T-cell (primary cell): ENCODE measurements around the gene RNF225. TPM values are rescaled to one million over a fixed set of nuclear protein-coding genes. Genes with fewer than 3 reads are reported as not detected.

Source experiments
- ATAC-seq, 4 experiments: fragments of 200-7000 bp in 3 of 4; fragments of 150-1000 bp in 1 of 4; cut with Tn5 transposase; replicated peaks in 1 of 4; 1 replicate in 3 of 4; 2 replicates in 1 of 4; pipeline ENCODE4 v1.10.0; 2021; ENCODE audit warnings: moderate library complexity in 3 of 4, mild to moderate bottlenecking in 2 of 4, moderate number of reproducible peaks in 1 of 4
- CTCF ChIA-PET, 2 donors: fragments of 300-600 bp; sonication (Branson Sonifier 250); formaldehyde crosslinking; loops; one replicate each; lab custom pipeline; 2022; ENCODE audit warnings: antibody characterized with exemption in 2 of 2; lab: Charles Lee
- POLR2A ChIA-PET, 2 donors: fragments of 300-600 bp; sonication (Branson Sonifier 250); formaldehyde crosslinking; loops; one replicate each; lab custom pipeline; 2022; ENCODE audit warnings: antibody characterized with exemption in 2 of 2; lab: Charles Lee
- DNase-seq, 35 experiments: peaks; one replicate each; pipeline versions ENCODE4 v3.0.0 to v3.0.0-alpha.2; 2013 to 2023
- H3K27ac ChIP-seq: one replicate; pipeline ENCODE4 v1.5.1; 2013; ENCODE audit warnings: low read length
- H3K27me3 ChIP-seq, 2 experiments: replicated peaks in 1 of 2; 1 replicate in 1 of 2; 2 replicates in 1 of 2; pipeline versions ENCODE4 v1.6.1 to v1.7.0; 2013; ENCODE audit warnings: low read length in 1 of 2, mixed read lengths in 1 of 2; ENCODE audit not compliant: control insufficient read depth in 2 of 2, insufficient read depth in 2 of 2; ENCODE audit errors: extremely low read depth in 1 of 2
- H3K36me3 ChIP-seq, 2 donors: 1 replicate in 1 of 2; 2 replicates in 1 of 2; pipeline versions ENCODE4 v1.6.1 to v1.7.0; 2013; ENCODE audit warnings: low read length in 1 of 2; ENCODE audit not compliant: control insufficient read depth in 2 of 2, insufficient read depth in 1 of 2; ENCODE audit errors: extremely low read depth in 1 of 2
- H3K4me1 ChIP-seq, 2 experiments: 1 replicate in 1 of 2; 2 replicates in 1 of 2; pipeline versions ENCODE4 v1.6.1 to v1.7.0; 2013; ENCODE audit warnings: low read length in 2 of 2, mixed read lengths in 1 of 2; ENCODE audit not compliant: insufficient read depth in 2 of 2, control insufficient read depth in 1 of 2; ENCODE audit errors: extremely low read depth in 1 of 2
- H3K4me3 ChIP-seq, 2 donors: 1 replicate in 1 of 2; 2 replicates in 1 of 2; pipeline versions ENCODE4 v1.5.1 to v1.7.0; 2013; ENCODE audit warnings: mild to moderate bottlenecking in 2 of 2, low read length in 1 of 2, moderate library complexity in 1 of 2; ENCODE audit not compliant: control insufficient read depth in 1 of 2; ENCODE audit errors: extremely low read depth in 1 of 2
- H3K9me3 ChIP-seq: 2 replicates; pipeline ENCODE4 v1.7.0; 2013
- H3K27ac Mint-ChIP-seq, 2 donors: one replicate each; pipeline ENCODE4 v1.8.0; 2020 to 2021; ENCODE audit warnings: mild to moderate bottlenecking in 2 of 2, mixed read lengths in 2 of 2
- H3K27me3 Mint-ChIP-seq, 2 donors: one replicate each; pipeline ENCODE4 v1.8.0; 2021 to 2022; ENCODE audit warnings: mixed read lengths in 2 of 2
- H3K36me3 Mint-ChIP-seq: one replicate; pipeline ENCODE4 v1.8.0; 2021; ENCODE audit warnings: mixed read lengths
- H3K4me1 Mint-ChIP-seq, 3 donors: one replicate each; pipeline ENCODE4 v1.8.0; 2020 to 2022; ENCODE audit warnings: mixed read lengths in 3 of 3, mild to moderate bottlenecking in 1 of 3
- H3K4me3 Mint-ChIP-seq, 3 donors: one replicate each; pipeline ENCODE4 v1.8.0; 2020 to 2022; ENCODE audit warnings: mild to moderate bottlenecking in 3 of 3, mixed read lengths in 3 of 3, moderate library complexity in 3 of 3
- H3K9me3 Mint-ChIP-seq, 3 donors: one replicate each; pipeline ENCODE4 v1.8.0; 2020 to 2022; ENCODE audit warnings: mixed read lengths in 3 of 3
- WGBS: methylation state at CpG from one replicate; pipeline ENCODE4 v1.1.5; 2013; ENCODE audit warnings: missing lambda C conversion rate; ENCODE audit not compliant: insufficient coverage; 5-methylcytosine and 5-hydroxymethylcytosine counted together
- total RNA-seq, 35 experiments: library from RNA in 6 of 35; stranded (reverse) in 6 of 35; fragments of 120-200 nt in 1 of 35; gene quantifications; one replicate each; pipeline versions ENCODE4 v1.2.1 to v1.2.4 and lab custom pipeline; 2013 to 2026

The RNF225 gene
- total RNA-seq, 5 donors from 2014 or later (not counting 1 experiment from before 2014, with no cell fraction given) = 0.44 to 1.9 (median 0.51) TPM; not detected in 1

DNA sequence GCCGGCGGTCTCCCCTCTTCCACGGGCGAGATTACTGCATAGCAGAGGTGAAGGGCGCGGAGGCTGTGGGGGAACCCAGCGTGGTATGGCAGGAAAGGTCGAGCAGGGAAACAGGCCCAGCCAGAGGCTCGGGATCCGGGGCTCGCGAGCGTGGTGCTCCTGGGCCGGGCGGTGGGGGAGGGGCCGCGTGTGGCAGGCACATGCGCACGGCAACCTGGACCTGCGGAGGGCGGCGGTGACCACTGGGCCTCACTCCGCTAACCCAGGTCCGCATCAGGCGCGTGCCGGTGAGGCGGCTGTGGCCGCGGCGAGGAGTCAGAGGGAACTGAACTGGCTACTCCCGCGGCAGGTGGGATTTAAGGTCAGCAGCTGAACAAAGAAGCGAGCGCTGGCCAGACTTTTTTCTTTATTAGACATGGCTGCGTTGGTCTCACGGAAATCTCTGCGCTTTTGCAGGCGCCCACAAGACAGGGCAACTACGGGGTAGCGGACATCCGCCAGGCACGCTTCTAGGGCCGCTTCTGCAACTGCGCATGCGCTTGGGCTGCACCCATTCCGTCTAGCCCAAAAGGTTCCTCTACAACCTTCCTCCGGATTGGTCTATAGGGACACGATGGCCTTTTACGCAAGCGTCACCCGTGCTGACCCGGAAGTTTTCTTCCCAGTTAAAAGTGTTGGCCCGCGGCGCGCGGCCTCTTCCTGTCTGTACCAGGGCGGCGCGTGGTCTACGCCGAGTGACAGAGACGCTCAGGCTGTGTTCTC, 8.7 kb upstream of the RNF225 start, which contains the start of gene RPS5:
RPS5 (plus strand) TSS at position 694 of the 762 bp plus-strand sequence. CDS start 869 bp downstream, outside the sequence.
- no peaks in the 10 kb centered on the region for H3K9me3 ChIP-seq
- Mint-ChIP-seq H3K4me1 (peaks cover 51% of the 10 kb centered on the region in 3 donors), H3K27ac (peak within 1 kb of the TSS; percentile 96 to 97), H3K27me3 (no peaks in the 10 kb centered on the region), H3K36me3 (peaks cover 18% of the 10 kb centered on the region), H3K9me3 (no peaks in the 10 kb centered on the region), H3K4me3 (peak within 1 kb of the TSS; percentile 92 to 93 (median 93))
- ChIA-PET CTCF (no interaction called here), POLR2A (no interaction called here)
- WGBS = under 1% methylated on average over 63 of the region's 64 CpGs
- peak within 1 kb of the TSS; percentile 96 for H3K27ac ChIP-seq
- DNase-seq = peak; percentile 85 to 99 (median 96)
- H3K4me1 ChIP-seq = peaks cover 14 to 43% of the 10 kb centered on the region in 2 experiments
- peak within 1 kb of the TSS; percentile 66 to 80 for H3K4me3 ChIP-seq
- no peaks in the 10 kb centered on the region for H3K27me3 ChIP-seq
- H3K36me3 ChIP-seq = peaks cover 0 to 25% of the 10 kb centered on the region in 2 donors
- peak; percentile 90 to 93 (median 92) for ATAC-seq

GRCh38 chr19:58387338-58388174, 7.9 kb upstream of the RNF225 start:
- H3K4me3 ChIP-seq = peak overlapping the region; percentile 66 to 80
- WGBS = 7% methylated on average over 34 of the region's 39 CpGs
- peaks cover 45 to 48% (median 46%) of the 10 kb centered on the region in 3 donors for H3K4me1 Mint-ChIP-seq

GRCh38 chr19:58388175-58388526, 7.3 kb upstream of the RNF225 start:
- H3K4me3 ChIP-seq = peak overlapping the region; percentile 66 to 80
- H3K27me3 ChIP-seq = no peaks in the 10 kb centered on the region
- ChIA-PET POLR2A (no interaction called here), CTCF (no interaction called here)
- peaks cover 43 to 48% (median 45%) of the 10 kb centered on the region in 3 donors for H3K4me1 Mint-ChIP-seq
- no peak overlapping the region for H3K27ac ChIP-seq
- peak overlapping the region; percentile 92 to 93 (median 93) for H3K4me3 Mint-ChIP-seq
- peaks cover 4 to 38% of the 10 kb centered on the region in 2 donors for H3K36me3 ChIP-seq
- no peaks in the 10 kb centered on the region for H3K9me3 ChIP-seq
- peaks cover 14 to 37% of the 10 kb centered on the region in 2 experiments for H3K4me1 ChIP-seq
- WGBS = no CpG with 5 or more reads among the region's 3 CpGs
- ATAC-seq = no peak
- no peak for DNase-seq
- peak overlapping the region in 1 of 2 donors; percentile 55 for H3K27ac Mint-ChIP-seq
- peaks cover 24% of the 10 kb centered on the region for H3K36me3 Mint-ChIP-seq
- H3K9me3 Mint-ChIP-seq = no peaks in the 10 kb centered on the region
- no peaks in the 10 kb centered on the region for H3K27me3 Mint-ChIP-seq

More at GRCh38 chr19:58387338-58388174, 7.9 kb upstream of the RNF225 start:
- peaks cover 14 to 37% of the 10 kb centered on the region in 2 experiments for H3K4me1 ChIP-seq
- H3K36me3 ChIP-seq = peaks cover 0 to 32% of the 10 kb centered on the region in 2 donors
- Mint-ChIP-seq H3K36me3 (peaks cover 20% of the 10 kb centered on the region), H3K27me3 (no peaks in the 10 kb centered on the region), H3K9me3 (no peaks in the 10 kb centered on the region), H3K4me3 (peak overlapping the region; percentile 92 to 93 (median 93)), H3K27ac (peak overlapping the region; percentile 96 to 97)
- H3K27ac ChIP-seq = peak overlapping the region; percentile 96
- no peaks in the 10 kb centered on the region for H3K9me3 ChIP-seq
- DNase-seq (no peak), ATAC-seq (no peak)
- POLR2A ChIA-PET = no interaction called here
- H3K27me3 ChIP-seq = no peaks in the 10 kb centered on the region
- CTCF ChIA-PET = no interaction called here

DNA sequence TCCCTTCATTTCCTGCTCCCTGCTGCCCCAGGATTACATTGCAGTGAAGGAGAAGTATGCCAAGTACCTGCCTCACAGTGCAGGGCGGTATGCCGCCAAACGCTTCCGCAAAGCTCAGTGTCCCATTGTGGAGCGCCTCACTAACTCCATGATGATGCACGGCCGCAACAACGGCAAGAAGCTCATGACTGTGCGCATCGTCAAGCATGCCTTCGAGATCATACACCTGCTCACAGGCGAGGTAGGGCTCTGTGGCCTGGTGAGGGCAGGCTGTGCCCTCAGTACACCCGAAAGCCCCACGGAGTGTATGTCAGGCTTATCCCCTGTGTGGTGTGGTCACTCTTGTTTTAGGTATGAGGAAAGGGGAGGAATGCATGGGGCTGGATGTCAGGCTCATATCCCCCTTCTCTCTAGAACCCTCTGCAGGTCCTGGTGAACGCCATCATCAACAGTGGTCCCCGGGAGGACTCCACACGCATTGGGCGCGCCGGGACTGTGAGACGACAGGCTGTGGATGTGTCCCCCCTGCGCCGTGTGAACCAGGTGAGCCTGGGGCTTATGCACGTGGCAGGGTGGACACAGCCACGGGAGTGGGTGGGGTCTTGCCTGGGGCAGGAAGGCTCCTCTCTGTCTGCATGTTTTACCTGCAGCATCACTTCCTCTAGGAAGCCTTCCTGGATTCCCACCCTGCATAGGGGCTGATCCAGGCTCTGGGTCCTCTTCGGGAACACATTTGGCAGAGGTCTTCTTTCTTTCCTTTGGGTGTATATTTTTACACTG, 2.3 kb upstream of the RNF225 start:
- H3K27ac Mint-ChIP-seq = no peak overlapping the region
- H3K27me3 ChIP-seq = peaks cover 0 to 24% of the 10 kb centered on the region in 2 experiments
- 89% methylated on average over 20 of the region's 26 CpGs for WGBS
- ATAC-seq (no peak), DNase-seq (no peak)
- POLR2A ChIA-PET = no interaction called here
- no peak overlapping the region for H3K4me3 ChIP-seq
- H3K36me3 Mint-ChIP-seq = peaks cover 40% of the 10 kb centered on the region
- H3K4me1 ChIP-seq = peaks cover 2 to 16% of the 10 kb centered on the region in 2 experiments
- H3K27me3 Mint-ChIP-seq = peaks cover 5 to 13% of the 10 kb centered on the region in 2 donors
- no peak overlapping the region for H3K27ac ChIP-seq
- no peaks in the 10 kb centered on the region for H3K9me3 ChIP-seq
- CTCF ChIA-PET = no interaction called here
- H3K4me1 Mint-ChIP-seq = peaks cover 21 to 28% (median 27%) of the 10 kb centered on the region in 3 donors
- no peaks in the 10 kb centered on the region for H3K9me3 Mint-ChIP-seq
- peaks cover 14 to 55% of the 10 kb centered on the region in 2 donors for H3K36me3 ChIP-seq
- no peak overlapping the region for H3K4me3 Mint-ChIP-seq

DNA sequence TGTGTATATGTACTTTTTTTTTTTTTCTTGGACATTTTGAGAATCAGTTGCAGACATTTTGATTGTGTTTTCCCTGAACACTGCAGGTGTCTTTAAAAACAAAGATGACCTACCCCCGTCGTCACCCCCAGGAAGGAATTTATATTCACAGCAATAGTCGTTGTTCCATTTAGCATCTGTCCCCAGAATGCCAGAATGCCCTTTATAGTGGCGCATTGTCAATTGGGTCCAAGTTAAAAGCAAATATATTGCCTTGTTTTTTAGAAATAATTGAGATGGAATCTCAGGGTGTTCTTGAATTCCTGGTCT, 1.8 kb upstream of the RNF225 start:
- H3K4me1 ChIP-seq = peaks cover 0 to 15% of the 10 kb centered on the region in 2 experiments
- ATAC-seq = no peak
- ChIA-PET CTCF (no interaction called here), POLR2A (no interaction called here)
- Mint-ChIP-seq H3K4me1 (peaks cover 16 to 22% (median 22%) of the 10 kb centered on the region in 3 donors), H3K27me3 (peaks cover 5 to 16% of the 10 kb centered on the region in 2 donors), H3K4me3 (no peak overlapping the region), H3K27ac (no peak overlapping the region), H3K36me3 (peaks cover 37% of the 10 kb centered on the region), H3K9me3 (no peaks in the 10 kb centered on the region)
- no peaks in the 10 kb centered on the region for H3K9me3 ChIP-seq
- no peak overlapping the region for H3K27ac ChIP-seq
- no peak for DNase-seq
- peaks cover 14 to 50% of the 10 kb centered on the region in 2 donors for H3K36me3 ChIP-seq
- H3K27me3 ChIP-seq = peaks cover 0 to 29% of the 10 kb centered on the region in 2 experiments
- no peak overlapping the region for H3K4me3 ChIP-seq
- WGBS = 83% methylated on average over 1 of the region's 4 CpGs

DNA sequence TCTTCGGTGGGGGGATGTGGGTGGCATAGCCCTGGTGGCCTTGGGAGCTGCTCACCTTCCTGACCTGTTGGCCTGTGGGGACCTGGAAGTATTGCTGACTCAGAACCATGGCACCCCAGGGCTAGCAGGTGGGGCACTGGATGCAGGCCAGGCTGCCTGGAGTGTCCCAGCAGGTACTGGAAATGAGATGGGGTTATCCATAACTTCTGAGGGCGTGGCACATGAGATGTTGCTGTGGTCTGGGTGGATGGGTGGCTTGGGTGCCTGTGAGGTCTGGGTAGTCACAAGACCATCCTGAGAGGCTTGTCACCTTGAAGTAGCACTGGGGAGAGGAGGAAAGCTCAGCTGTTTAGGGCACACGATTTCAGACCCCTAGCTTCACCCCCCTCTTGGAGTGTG, 636 bp upstream of the RNF225 start:
- ChIA-PET CTCF (no interaction called here), POLR2A (no interaction called here)
- Mint-ChIP-seq H3K4me1 (peaks cover 11 to 17% (median 13%) of the 10 kb centered on the region in 3 donors), H3K27me3 (peaks cover 5 to 16% of the 10 kb centered on the region in 2 donors), H3K4me3 (peak overlapping the region in 1 of 3 donors; percentile 23), H3K9me3 (no peaks in the 10 kb centered on the region), H3K27ac (no peak overlapping the region), H3K36me3 (peaks cover 29% of the 10 kb centered on the region)
- Histone ChIP-seq H3K4me1 (peaks cover 0 to 12% of the 10 kb centered on the region in 2 experiments), H3K27me3 (peaks cover 0 to 30% of the 10 kb centered on the region in 2 experiments), H3K36me3 (peaks cover 14 to 41% of the 10 kb centered on the region in 2 donors), H3K27ac (no peak overlapping the region), H3K4me3 (no peak overlapping the region), H3K9me3 (no peaks in the 10 kb centered on the region)
- ATAC-seq (no peak), DNase-seq (no peak)
- WGBS = 100% methylated on average over 1 of the region's 3 CpGs
